OCI-LY7 (cell line): ENCODE measurements around the gene CAPN10.

Experiments used
- EZH2phosphoT487 ChIP-seq: fragments of 200-600 bp; sonication (generic); IDR thresholded peaks from 2 replicates; pipeline ENCODE4 v1.6.1; 2018; ENCODE audit warnings: low read depth, borderline replicate concordance, mild to moderate bottlenecking, mixed run types, antibody characterized with exemption, low read length, moderate library complexity, mixed read lengths
- TF ChIP-seq, protein P1 (sequence below): fragments of 200-600 bp; sonication (generic); conservative IDR thresholded peaks from 2 replicates; pipeline ENCODE4 v1.5.1; 2014; ENCODE audit warnings: mild to moderate bottlenecking, antibody characterized with exemption, low read length, moderate library complexity, mixed read lengths

DNA sequence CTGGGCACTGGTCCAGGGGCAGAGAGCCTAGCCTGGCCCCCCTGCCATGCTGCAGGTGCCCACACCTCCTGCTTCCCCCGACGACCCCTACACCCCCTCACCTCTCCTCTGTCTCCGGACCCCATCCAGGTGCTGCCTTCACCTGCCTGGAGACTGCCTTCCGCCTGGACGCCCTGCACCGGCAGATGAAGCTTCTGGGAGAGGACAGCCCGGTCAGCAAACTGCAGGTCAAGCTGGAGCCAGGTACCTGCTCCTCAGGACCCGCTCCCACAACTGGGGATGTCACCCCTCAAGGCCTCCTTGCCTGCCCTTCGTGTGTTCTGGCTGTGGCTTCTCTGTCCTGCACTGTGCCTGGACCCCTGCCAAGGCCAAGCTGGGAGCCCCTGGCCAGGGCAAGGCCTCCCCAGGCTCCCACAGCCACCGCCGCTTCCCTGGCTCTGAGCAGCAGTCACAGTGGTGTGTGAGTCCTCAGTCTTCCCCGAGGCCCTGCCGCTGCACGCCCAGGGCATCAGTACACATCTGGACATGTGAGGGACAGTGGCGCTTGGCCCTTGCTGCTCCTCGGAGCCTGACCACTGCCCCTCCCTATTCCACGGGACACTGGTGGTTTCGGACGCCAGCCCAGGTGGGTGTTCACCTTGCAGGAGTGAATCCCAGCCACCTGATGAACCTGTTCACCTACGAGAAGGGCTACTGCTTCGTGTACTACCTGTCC is 12.0 kb upstream of the CAPN10 start:
- TF ChIP-seq, protein P1, sequence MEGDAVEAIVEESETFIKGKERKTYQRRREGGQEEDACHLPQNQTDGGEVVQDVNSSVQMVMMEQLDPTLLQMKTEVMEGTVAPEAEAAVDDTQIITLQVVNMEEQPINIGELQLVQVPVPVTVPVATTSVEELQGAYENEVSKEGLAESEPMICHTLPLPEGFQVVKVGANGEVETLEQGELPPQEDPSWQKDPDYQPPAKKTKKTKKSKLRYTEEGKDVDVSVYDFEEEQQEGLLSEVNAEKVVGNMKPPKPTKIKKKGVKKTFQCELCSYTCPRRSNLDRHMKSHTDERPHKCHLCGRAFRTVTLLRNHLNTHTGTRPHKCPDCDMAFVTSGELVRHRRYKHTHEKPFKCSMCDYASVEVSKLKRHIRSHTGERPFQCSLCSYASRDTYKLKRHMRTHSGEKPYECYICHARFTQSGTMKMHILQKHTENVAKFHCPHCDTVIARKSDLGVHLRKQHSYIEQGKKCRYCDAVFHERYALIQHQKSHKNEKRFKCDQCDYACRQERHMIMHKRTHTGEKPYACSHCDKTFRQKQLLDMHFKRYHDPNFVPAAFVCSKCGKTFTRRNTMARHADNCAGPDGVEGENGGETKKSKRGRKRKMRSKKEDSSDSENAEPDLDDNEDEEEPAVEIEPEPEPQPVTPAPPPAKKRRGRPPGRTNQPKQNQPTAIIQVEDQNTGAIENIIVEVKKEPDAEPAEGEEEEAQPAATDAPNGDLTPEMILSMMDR = no peak
- no peak for TF ChIP-seq EZH2phosphoT487
